Measurements from ENCODE around the gene ITPRID2.

- TF ChIP-seq CTCF (IDR thresholded peaks at IDR 0.05; ENCODE audit: insufficient read depth, low read length, poor library complexity, severe bottlenecking) (no peak), EZH2phosphoT487 (conservative IDR thresholded peaks at IDR 0.05; ENCODE audit: low read length) (no peak)
These were observed 43.8 kb upstream of the ITPRID2 start for GRCh38 chr2:181847702-181848101.

Data from SU-DHL-6 (cell line).